MV-4-11 (cell line): Measurements from ENCODE around the gene SCN7A.

Experiments used
- DNase-seq: peaks from one replicate; lab custom pipeline; 2025; lab: John Stamatoyannopoulos, UW

Gene SCN7A

DNA sequence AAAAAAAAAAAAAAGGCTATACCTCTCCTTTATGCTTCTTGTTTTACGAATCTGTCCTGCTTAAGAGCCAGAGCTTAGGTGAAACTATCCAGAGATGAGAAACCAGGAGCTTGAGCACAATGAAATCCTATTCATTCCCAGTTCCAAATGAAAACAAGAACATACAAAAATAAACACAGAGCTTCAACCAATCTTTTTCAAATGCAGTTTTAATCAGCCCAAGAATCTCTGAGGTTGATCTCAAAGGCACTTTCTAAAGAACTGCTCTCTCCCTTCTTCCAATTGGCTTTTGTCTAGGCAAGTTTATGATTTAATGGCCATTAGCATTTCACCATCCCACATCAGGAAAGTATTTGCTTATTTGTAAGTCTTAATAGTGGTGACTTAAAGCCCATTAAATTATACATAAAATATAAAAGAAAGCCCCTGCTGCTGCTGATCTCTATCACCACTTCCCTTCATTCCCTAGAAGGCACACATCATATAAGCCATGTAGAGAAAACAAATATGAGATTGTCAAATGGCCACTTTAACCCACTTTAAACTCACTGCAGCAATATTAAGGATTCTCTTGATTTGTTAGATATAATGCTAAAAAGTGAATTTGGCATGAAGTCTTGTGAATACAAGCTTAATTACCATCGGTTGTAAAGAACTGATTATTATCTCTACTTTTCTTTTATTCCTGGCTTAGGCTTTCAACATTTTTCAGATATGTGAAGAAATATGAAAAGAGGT, 89.0 kb downstream of the SCN7A start:
- DNase-seq = no peak

DNA sequence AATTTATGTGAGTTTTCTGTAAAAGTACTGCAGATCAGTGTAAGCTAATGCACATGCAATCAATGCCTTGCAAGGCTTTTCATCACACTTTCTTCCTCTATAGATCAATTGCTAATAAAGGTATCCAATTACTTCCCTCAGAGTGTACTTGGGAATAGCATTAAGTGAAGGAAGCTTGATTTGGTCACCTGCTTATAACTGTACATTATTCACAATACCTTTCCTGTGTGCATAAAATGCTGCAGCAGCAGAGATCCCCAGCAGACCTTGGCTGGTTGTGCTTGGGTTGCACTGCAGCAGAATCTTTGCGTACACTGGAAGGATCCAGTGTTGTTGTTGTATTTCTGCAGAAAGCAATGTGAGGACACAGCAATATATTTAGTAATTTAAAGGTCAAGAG, 99.8 kb downstream of the SCN7A start:
- DNase-seq = no peak

DNA sequence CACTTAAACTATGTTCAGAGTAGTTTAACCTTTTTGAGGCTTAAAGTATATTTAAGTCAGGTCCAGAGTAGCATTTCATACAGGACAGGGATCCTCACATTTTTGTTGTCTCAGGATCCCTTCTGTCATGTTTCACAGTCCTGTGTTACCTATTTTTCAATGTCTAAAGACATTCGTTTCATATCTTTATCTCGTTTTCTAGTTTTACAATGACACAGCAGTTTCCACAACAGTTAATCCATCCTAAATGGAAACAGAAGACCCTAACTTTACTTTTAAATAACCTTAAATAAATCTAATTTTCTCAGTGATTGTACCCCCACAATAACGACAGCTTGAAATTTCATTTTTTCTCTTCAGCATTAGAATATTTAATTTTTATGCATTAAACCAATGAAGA, 101.0 kb downstream of the SCN7A start:
- DNase-seq = no peak

DNA sequence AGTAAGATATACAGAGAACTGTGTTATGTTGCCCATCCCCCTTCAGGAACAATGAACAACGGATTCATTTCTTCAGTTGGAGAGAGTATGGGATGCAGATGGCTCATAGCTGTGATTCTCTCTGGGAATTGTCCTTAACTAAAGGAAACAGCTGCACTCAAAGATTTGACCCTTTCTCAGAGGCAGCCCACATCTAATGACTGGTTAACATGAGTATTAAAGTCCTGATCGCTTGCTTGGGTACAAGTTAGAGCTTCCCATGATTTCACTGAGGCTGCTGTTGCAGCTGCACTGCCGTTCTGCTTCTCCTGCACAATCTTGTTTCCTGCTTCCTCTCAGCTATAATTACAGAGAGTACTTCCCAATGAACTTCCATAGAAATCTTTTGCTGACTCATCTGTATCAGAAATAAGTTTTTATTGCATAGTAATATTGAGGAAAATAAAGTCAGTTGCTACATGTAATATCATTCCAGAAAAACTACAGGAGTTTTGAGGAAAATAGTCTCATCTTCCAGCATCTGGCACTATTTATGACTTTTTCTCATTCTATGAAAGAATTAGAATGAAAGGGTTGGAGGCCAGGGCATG, 105.5 kb downstream of the SCN7A start:
- no peak for DNase-seq

DNA sequence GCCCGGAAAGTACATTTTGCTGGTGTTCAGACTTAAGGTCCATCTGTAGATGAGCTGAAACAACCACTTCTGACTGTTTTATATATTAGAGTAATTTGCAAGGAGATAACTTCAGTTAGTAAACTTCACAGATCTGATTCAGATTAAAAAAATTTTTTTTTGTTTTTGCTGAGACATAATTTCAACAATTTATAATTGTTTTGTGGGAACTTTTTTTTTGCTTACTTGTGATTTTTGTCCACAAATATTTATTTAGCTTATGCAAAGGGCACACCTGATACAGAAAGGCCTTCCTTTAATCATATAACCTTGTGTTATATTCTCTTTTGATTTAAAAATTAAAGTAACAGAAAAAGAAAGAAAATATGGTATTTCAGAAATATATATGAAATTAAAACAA, 108.7 kb downstream of the SCN7A start:
- DNase-seq = no peak

DNA sequence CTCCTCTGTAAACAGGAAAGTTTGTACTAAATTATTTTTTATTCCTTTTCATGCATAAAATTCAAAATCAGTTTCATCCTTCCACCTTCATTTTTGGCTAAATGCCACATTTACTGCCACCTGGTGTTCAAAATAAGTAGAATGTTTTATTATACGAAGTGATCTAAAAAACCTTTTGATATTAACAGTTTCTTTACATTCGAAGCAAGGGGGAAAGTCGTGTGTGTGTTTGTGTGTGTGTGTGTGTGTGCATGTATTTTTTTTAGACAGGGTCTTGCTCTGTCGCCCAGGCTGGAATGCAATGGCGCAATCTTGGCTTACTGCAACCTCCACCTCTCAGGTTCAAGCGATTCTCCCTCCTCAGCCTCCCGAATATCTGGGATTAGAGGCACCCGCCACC, 109.3 kb downstream of the SCN7A start:
- no peak for DNase-seq

DNA sequence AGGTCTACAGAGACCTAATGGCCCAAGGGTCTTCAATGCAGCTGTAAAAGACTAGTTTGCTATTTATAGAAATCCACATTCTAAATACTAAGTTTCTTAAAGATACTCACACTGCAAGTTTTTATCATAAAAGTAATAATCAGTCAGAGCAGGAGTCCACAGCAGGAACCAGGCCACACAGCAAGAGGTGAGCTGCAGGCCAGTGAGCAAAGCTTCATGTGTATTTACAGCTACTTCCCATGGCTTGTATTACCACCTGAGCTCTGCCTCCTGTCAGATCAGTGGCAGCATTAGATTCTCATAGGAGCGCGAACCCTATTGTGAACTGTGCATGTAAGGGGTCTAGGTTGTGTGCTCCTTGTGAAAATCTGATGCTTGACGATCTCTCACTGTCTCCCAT, 111.6 kb downstream of the SCN7A start:
- no peak for DNase-seq

DNA sequence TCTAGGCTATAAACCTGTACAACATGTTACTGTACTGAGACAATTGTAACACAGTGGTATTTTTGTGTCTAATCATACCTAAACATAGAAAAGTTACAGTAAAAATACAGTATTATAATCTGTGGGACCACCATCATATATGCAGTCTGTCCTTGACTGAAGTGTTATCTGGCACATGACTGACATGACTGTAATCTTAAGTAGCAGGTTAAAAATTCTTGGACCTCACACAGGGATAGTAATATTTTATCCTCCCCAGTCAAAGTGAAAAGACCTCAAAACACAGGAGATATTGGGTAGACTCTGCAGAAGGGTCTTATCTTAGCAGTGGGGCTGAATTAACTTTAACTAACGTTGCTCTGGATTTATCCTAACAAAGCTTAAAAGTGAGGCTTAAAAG, 113.4 kb downstream of the SCN7A start:
- DNase-seq = no peak

DNA sequence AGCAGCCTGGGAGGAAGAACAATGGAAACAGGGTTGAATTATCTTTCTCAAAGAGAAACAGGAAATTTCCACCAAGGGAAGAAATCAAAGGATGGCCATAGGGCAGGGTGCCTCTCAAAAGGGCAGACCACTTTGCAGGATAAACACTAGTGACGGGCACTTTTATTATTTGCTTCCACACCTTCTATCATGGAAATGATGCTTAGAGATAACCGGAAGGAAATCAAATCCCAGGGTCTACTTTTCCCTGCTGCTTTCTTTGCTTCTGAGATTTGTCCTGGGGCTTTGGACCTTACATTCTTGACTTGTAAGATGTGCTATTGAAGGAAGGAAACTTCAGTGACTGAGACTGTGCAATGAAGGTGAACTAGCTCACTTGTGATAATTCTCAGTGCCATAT, 117.2 kb downstream of the SCN7A start:
- DNase-seq = no peak

DNA sequence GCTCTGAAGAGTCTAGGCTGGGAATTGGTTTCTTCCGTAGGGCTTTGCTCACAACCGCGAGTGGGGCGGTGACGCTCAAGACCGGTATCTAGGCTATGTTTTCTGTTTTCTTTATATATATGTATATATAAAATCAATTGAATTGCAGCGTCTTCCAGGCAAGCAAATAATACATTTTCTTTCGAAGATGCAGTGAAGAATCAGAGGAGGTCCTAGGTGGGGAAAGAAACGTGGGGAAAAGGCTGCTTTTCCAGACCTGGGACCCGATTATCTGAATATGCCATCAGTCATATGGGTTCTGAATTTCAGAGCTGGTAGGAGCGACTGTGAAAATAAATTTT, 117.6 kb downstream of the SCN7A start:
- DNase-seq = no peak

DNA sequence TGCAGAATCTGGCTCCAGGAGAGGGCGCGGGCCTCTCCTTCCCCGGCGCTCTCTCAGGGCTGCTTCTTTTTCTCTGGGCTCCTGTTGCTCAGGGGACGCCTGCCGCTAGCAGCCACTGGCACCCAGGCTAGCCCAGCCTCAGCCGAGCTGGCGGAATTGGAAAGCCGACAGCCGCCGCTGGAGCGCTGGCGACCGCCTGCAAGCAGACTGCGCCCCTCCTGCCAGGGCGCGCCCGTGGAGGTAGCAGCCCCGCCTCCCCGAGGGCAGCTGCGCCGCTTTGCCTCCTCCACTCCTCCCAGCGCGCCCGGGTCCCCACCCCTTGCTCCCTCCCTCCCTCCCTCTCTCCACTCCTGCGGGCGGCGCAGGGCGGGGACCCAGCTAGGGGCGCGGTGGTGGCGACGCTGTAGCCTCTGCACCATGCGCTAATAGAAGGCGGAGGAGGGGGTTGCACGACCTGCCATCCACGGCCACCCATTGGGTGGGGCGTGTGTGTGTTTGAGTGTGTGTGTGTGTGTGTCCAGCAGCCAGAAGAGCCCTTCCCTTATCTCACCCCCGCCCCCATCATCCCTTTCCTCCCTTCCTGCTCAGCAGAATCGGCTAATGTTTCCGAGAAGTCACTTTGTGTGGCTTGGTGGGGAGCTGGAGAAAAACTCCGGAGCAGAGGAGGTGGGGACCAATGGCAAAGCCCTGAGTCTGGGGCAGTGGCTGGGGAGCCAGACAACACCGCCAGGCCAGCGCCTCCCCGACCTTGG, 118.1 kb downstream of the SCN7A start, which contains the start of gene SCN9A:
Gene SCN9A, minus strand, starts transcription at position 209 of the 752 bp plus-strand sequence. CDS start 64,188 bp downstream, outside the sequence.
- no peak for DNase-seq

DNA sequence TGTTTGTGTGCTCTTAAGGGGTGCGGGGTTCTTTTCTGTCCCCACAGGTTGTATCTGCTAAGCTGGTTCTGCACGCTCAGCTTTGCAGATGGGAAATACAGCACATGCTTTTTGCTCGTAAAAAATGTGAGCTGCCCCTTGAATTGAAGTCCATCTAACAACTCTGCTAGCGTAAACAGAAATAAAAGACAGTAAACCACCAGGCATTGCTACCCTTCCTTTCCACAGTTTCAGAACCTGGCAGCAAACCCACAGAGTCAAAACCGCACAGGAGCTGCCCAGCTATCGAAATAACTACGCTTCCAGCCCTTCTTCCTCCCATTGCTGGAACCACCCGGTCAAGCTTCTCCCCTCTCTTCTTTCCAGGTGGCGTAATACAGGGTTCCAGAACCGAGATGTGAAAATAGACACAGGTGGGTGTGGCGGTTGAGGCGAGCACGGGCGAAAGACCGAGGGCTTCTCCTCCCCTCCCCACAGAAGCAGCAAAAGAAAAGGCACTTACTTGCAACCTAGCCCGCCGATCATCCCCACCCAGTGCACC, 118.8 kb downstream of the SCN7A start:
- DNase-seq = no peak

DNA sequence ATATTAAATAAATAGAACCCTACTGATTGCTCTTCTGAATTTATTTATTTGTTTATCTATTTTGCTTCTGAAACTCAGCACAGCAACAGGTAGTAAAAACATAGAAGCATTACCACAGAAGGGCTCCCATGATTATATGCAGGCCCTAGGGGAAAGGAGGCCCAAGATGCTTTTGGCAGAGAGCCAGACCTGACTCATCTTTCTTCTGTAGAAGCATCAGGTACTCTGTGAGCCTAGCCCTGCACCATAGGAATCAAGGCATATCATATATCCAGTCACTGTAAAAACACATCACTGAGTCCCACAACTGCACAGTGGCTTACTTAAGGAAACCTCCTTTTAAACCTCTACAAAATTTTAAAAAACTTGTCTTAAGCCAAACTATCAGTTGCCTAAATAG, 120.1 kb downstream of the SCN7A start:
- no peak for DNase-seq

DNA sequence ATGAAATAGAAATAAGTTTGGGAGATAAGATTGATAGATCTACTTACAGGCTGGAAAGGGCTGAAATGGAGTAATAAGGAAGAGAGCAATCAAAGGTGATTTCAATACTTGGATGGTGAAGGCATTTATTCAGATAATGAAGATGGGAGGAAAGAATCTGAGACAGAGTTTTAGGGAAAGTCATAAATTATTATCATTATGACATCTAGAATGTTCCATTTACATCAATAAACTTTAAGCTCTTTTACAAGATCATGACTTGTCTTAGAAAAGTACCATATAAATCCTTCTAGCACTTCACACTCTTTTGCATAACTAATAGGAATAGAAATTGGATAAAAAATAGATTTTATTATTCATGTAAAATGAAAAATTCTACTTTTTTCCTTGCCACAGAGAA, 120.5 kb downstream of the SCN7A start:
- no peak for DNase-seq

DNA sequence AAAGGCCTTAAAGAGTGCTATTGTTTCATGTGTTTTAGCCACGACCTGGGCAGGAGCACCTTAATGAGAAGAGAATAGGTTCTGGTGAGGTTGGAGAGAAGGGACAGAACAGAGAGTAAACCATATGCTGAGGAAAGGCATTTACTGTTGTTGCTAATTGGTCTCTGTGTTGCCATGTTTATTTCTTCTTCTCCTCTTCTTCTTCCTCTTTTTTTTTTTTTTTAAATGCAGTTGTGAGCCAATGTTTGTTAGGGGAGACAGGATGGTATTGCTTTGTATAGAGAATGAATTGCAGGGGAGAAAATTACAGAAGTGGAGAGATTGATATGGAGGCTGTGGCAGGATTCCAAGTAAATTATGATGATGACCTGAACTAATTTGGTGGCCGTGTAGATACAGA, 120.9 kb downstream of the SCN7A start:
- peak; percentile 7 for DNase-seq

DNA sequence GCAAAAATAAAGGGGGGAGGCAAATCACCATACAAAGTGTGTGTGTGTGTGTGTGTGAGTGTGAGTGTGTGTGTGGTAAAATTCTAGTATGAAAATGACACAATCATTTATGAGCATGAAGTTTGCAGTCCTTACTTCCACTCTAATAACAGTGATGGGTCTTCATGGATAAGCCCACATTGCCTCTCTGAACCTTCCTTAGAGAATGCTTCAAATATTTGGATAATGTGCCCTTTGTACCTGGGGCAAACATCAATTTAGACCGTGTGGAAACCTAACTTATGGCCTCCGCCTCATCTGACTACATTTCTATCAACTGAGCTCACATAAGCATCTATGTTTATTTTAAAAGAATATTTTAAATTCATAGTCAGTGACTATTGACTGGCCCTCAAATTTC, 122.0 kb downstream of the SCN7A start:
- no peak for DNase-seq

DNA sequence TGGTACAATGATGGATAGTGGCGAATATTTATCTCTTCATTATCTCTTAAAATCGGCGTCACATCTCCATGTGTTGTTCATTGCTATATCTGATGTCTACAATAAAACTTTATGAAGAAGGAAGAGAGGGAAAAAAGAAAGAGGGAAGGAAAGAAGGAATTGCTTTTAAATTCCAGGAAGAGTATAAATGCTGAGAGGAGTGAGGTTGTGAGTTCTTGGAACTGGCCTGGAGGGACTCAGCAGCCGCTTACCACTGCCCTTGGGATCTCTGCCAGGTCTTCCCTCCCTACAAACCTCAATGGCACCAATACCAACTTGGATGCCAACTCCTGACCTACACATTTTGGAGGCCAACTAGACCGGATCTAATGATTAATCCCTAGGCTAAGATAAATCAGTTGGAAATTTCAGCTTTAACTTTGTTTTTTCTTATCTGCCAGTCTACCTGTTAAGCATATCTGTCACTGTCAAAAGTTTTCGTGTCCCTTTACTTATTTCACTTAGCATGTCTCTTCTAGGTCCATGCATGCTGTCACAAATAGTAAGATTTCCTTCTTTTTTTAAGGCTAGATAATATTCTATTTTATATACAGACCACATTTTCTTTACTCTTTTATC, 128.1 kb downstream of the SCN7A start:
- no peak for DNase-seq

DNA sequence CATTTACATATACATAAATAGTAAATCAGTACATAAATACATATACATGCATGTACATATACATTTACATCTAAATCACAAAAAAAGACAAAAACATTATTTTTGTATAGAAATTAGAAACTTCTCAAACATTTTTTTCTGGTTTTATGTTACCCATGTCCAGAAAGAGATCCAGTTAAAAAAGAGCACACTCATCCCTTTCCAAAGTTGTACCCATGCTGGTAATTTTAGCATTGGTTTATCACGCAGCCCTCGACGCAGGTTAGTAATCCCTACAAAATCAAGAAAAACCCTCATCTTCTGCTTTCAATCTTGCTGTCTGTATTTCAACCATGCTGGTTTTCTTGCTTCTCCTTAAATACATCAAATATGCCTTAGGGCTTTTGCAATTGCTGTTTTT, 128.8 kb downstream of the SCN7A start:
- DNase-seq = no peak

DNA sequence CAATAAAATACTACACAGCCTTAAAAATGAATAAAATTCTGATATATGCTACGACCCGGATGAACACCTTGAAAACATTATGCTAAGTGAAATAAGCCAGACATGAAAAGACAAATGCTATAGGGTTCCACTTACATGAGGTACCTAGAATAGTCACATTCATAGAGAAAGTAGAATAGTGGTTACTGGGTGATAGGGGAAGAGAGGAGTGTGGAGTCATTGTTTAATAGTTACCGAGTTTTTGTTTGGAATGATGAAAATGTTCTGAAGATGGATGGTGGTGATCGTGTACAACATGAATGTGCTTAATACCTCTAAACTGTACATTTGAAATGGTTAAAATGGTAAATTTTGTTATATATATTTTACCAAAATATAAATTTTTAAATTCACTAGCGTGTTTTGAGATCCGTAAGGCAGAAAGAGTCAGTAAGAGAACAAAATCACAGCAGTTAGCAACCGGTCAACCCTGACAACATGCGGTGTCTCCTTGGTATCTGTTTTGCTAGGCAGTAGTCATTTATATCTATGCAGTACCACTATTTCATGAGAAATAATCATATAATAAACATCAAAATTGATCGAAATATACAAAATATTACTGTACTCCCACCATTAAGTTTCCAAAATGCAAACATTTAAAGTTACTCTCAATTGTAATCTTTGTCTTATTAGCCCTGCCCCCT, 129.4 kb downstream of the SCN7A start:
- no peak for DNase-seq

DNA sequence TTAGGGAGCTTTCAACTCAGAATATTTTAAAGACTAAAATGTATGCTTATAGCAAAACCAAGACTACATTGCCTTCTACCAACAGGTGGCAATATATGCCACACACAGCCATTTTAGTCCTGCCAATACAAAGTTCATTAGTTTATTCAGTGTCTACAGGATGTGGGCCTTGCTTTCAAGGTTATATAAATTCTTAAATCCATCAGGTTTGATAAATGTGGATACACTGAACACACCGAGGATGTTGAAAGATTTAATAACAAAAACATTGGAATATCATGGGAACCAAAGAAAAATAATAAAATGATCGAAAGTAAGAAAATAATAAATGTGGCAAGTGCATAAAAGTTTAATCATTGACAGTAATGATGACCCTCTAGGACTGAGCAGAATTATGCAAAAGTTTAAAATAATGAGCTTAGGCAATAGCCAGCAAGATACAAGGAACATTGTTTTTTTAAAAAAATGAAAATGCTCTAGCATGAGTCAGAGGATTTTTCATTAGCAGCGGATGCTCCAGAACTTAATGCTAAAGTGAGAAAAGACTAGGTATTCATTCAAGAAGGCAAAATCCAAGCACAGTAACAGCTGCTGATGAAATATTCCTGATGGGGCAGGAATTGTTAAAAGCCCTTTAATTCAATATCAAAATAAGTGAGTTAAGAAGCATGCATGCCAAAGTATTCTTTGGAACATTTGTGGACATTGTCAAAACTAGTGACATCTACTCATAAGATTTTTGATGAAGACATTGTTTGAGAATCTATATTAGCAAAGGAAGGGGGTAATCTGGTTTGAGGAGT, 132.5 kb downstream of the SCN7A start:
- DNase-seq = no peak

DNA sequence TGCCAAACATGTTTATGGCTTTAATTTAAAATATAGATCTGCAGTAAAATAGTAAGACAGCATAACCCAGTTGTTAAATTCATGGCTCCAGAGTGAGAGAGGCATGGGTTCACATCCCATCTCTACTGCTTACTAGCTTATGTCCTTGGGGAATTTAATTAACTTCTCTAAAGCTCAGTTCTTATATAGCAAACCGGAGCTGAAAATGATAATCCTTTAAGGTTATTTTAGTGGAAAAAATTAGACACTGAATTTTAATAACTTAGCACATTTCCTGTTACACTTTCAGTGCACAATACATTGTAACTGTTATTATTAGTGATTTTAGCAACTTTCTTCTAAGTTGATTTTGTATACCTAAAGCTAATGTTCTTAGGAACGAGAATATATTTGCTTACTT, 133.1 kb downstream of the SCN7A start:
- DNase-seq = no peak
